Renal cortex interstitium (tissue), 11 donors: Measurements from ENCODE around the gene EIPR1. TPM values are rescaled to one million over a fixed set of nuclear protein-coding genes. Genes with fewer than 3 reads are reported as not detected.

ENCODE experiments used
- DNase-seq, 11 donors: peaks; one replicate each; pipeline ENCODE4 v3.0.0-alpha.2; 2013; ENCODE audit warnings: low read depth in 9 of 11, low spot score in 4 of 11; ENCODE audit errors: extremely low read depth in 1 of 11
- polyA plus RNA-seq, 3 donors: library from polyadenylated mRNA; unstranded; fragments of 120-200 nt; gene quantifications; one replicate each; pipeline ENCODE4 v1.2.1, GENCODE V29; 2013; ENCODE audit not compliant: insufficient read length in 3 of 3

Gene EIPR1
- polyA plus RNA-seq, 3 donors, result 20.9 to 27.1 (median 26.0) TPM

GRCh38 chr2:3180082-3180908 is 197.3 kb downstream of the EIPR1 start:
- no peak for DNase-seq

- DNase-seq, result no peak
Measured at GRCh38 chr2:3179626-3180025, 198.0 kb downstream of the EIPR1 start.

- DNase-seq, result no peak
Measured at GRCh38 chr2:3179208-3179607, 198.4 kb downstream of the EIPR1 start.

- DNase-seq, result no peak
Measured at GRCh38 chr2:3178578-3179031, 199.0 kb downstream of the EIPR1 start.

DNA sequence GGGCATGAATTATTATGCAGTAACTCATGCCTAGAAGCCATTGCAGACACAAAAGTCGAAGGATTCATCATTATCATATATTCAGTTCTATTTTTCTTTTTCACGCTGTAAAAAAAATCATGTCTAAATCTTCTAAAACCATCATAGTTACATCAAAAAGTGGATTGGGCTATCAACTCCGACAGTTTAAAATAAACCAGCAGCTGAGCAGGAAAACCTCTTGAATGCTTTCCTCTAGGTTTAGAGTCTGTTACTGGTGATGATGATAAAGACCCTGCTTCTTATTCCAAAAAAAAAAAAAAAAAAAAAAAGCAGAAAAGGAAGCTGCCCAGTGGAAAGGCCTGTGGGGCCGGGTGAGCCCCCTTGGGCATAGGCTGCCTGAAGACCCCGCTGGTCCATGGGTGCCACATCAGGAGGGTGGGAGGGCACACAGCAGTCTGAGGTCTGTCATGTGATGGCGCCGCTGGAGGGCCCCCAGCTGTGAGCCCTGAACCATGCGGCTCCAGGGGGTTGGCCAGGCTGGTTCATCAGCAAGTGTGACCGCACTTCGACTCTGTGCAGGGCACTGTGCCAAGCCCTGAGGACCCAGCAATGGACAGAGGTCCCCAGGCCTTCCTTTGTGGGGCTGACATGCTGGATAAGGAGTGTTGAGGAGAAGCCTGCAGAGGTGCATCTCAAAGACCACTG is 199.6 kb downstream of the EIPR1 start:
- DNase-seq, result no peak

GRCh38 chr2:3176869-3177255 is 200.8 kb downstream of the EIPR1 start:
- DNase-seq, result no peak

- no peak for DNase-seq
Measured at GRCh38 chr2:3176071-3176868, 201.3 kb downstream of the EIPR1 start.

DNA sequence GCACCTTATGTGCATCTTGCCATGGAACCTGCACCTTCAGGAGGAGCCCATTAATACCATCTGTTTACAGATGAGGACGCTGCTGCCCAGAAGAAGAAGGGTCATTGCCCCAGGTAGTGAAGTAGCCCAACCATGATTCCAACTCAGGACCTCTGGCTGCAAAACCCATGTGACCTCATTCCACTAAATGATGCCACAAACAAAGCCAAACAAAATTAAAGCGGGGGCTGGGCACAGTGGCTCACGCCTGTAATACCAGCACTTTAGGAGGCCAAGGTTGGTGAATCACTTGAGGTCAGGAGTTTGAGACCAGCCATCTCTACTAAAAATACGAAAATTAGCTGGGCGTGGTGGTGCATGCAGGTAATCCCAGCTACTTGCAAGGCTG is 202.1 kb downstream of the EIPR1 start:
- DNase-seq, result no peak

DNA sequence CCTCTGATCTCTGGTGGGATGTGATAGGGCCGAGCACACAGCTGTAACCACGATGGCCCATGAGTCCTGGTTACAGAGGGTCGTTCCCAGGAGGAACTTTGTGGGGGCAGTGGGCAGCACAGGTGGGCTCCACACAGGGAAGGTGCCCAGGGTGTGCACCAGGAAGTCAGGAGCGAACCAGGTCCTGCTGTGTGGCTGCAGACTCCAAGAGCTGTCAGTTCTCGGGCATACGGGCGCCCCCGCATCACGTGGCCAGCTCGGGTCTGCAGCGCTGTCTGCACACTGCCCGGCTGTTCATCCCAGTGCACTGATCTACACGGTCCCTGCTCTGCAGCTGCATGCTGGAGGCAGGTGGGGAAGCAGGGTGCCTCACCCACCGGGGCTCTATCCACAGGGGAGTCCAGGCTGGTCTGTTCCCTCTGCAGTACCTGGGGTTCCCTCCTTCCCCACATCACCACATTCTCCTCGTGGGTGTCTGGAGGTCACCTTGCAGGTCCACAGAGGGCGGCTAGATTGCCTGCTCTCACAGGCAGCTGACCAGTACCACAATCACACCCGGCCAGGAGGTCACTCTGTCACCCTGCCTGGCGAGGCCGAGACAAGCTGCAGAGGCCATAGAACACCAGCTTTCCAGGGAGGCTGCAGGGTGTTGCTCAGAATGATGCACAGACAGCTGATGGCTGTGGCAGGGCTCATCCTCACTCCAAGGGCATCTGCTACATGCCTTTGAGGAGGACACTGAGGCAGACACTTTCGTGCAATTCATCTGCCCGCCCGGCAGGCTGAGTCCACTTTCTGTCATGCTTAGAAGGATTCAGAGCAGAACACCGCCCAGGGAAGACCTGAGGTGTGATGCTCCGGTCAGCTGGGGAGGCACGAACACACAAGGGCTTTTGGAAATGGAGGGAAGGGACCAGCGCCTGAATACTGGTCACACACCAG is 202.7 kb downstream of the EIPR1 start:
- no peak for DNase-seq

DNA sequence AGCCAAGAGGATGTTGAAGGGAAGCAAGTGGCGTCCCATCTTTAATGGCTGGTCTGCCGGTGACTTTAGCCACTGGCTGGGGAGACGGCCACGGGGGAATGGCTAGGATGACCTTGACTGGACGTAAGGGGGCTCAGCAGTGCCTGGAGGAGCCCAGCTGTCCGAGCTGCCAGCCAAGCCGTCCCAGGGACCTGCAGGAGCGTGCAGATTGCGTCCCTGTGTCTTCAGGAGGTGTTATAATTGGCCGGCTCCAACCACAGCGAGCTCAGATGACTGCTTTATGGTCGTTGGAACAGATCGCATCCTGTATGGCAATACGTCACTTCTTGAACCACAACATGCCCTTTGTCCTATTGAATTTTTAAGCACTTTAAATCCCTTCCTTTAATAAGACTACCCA is 204.6 kb downstream of the EIPR1 start:
- peak in 1 of 11 donors; percentile 32 for DNase-seq

GRCh38 chr2:3172265-3172935 is 205.2 kb downstream of the EIPR1 start:
- no peak for DNase-seq

- no peak for DNase-seq
Measured at GRCh38 chr2:3171564-3172264, 205.9 kb downstream of the EIPR1 start.

- no peak for DNase-seq
Measured at GRCh38 chr2:3170792-3171455, 206.7 kb downstream of the EIPR1 start.

DNA sequence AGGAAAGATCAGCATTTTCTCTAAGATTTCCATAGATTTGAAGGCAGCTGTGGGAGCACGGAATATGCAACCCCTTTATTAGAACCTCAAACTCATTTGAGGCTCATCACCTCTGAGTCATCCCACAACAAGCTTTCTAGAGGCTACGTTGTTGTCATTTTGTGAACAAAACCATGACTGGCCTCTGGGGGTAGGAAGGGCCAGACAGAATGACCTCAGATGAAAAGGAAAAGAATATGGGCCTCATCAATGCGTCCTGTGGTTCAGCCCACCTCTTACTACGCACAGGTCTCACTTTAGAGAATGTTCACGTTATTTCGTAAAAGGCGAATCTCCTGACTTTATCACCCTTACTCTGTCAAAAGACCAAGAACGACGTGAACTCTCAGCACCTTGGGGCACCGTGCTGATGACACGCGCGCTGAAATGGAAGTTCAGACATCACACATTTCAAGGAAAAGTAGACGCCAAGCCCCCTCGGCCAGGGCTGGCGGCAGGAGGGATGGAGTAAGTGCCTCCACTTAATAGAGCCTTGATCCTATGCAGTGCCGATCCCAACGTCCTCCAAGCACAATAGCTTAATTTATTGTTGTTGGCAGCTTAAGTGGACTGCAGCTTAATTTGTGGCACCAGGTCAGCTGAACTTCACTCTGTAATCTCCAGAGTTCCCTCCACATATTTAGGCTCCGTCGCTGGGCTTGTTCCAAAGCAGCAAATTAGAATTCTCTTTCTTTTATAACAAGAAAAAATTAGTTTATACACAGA is 208.3 kb downstream of the EIPR1 start:
- DNase-seq, result peak in 1 of 11 donors; percentile 15

- DNase-seq, result peak in 1 of 11 donors; percentile 16
Measured at GRCh38 chr2:3168230-3168891, 209.3 kb downstream of the EIPR1 start.

GRCh38 chr2:3163401-3163800 is 214.2 kb downstream of the EIPR1 start:
- DNase-seq, result no peak
